MM.1S (cell line): ENCODE results near the gene MVP.
"Not testable (repeated sequence)": the region's sequence is repeated elsewhere in the genome, so short reads cannot be mapped to it uniquely, and the experiment has no call there.

ENCODE experiments used
- DNase-seq: peaks from one replicate; pipeline ENCODE4 v3.0.0-alpha.2; 2015
- H2AFZ ChIP-seq: fragments of 300-600 bp; sonication (generic); 2 replicates; pipeline ENCODE4 v1.6.0; 2016; ENCODE audit warnings: antibody characterized with exemption, low read length
- H3F3A ChIP-seq: fragments of 300-600 bp; sonication (generic); 2 replicates; pipeline ENCODE4 v1.6.1; 2016; ENCODE audit warnings: mild to moderate bottlenecking, antibody characterized with exemption, low read length, moderate library complexity, mixed read lengths; ENCODE audit not compliant: insufficient read depth
- H3K27ac ChIP-seq: fragments of 300-600 bp; sonication (generic); 2 replicates; pipeline ENCODE4 v1.5.1; 2016; ENCODE audit warnings: mild to moderate bottlenecking, low read length
- H3K27me3 ChIP-seq: fragments of 300-600 bp; sonication (generic); replicated peaks from 2 replicates; pipeline ENCODE4 v1.6.0; 2016; ENCODE audit warnings: low read length; ENCODE audit not compliant: insufficient read depth
- H3K36me3 ChIP-seq: fragments of 300-600 bp; sonication (generic); replicated peaks from 2 replicates; pipeline ENCODE4 v1.6.1; 2016; ENCODE audit warnings: mild to moderate bottlenecking, low read length, mixed read lengths; ENCODE audit not compliant: insufficient read depth
- H3K4me1 ChIP-seq: fragments of 300-600 bp; sonication (generic); 2 replicates; pipeline ENCODE4 v1.6.1; 2016; ENCODE audit warnings: low read length, mixed read lengths
- H3K4me2 ChIP-seq: fragments of 300-600 bp; sonication (generic); 2 replicates; pipeline ENCODE4 v1.6.0; 2016; ENCODE audit warnings: low read depth, low read length
- H3K4me3 ChIP-seq: fragments of 300-600 bp; sonication (generic); 2 replicates; pipeline ENCODE4 v1.5.1; 2016; ENCODE audit warnings: low read length, mixed read lengths
- H3K79me2 ChIP-seq: fragments of 300-600 bp; sonication (generic); 2 replicates; pipeline ENCODE4 v1.6.1; 2016; ENCODE audit warnings: mixed run types, low read length, mixed read lengths
- H3K9ac ChIP-seq: fragments of 300-600 bp; sonication (generic); 2 replicates; pipeline ENCODE4 v1.6.1; 2016; ENCODE audit warnings: low read length, mixed read lengths
- H3K9me2 ChIP-seq: fragments of 300-600 bp; sonication (generic); replicated peaks from 2 replicates; pipeline ENCODE4 v1.6.1; 2016; ENCODE audit warnings: mild to moderate bottlenecking, low read length, mixed read lengths; ENCODE audit not compliant: insufficient read depth
- H3K9me3 ChIP-seq: fragments of 300-600 bp; sonication (generic); replicated peaks from 2 replicates; pipeline ENCODE4 v1.6.1; 2016; ENCODE audit warnings: mild to moderate bottlenecking, low read length, mixed read lengths; ENCODE audit not compliant: insufficient read depth
- H4K20me1 ChIP-seq: fragments of 300-600 bp; sonication (generic); 2 replicates; pipeline ENCODE4 v1.6.1; 2016; ENCODE audit warnings: mild to moderate bottlenecking, low read length, moderate library complexity, mixed read lengths; ENCODE audit not compliant: insufficient read depth
- CTCF ChIP-seq: fragments of 300-600 bp; sonication (generic); IDR thresholded peaks from 2 replicates; pipeline ENCODE4 v1.5.1; 2016; ENCODE audit warnings: antibody characterized with exemption, low read length, mixed read lengths
- EZH2 ChIP-seq: fragments of 300-600 bp; sonication (generic); optimal IDR thresholded peaks from 2 replicates; pipeline ENCODE3; 2017; ENCODE audit warnings: low read depth, mild to moderate bottlenecking, antibody characterized with exemption, low read length, mixed read lengths
- EZH2phosphoT487 ChIP-seq: fragments of 300-600 bp; sonication (generic); IDR thresholded peaks from 2 replicates; pipeline ENCODE4 v1.6.1; 2018; ENCODE audit warnings: antibody characterized with exemption, low read length

Gene MVP

GRCh38 chr16:29777576-29778350 lies 42.5 kb upstream of the MVP start, which contains the start of gene ZG16:
Gene ZG16, plus strand, starts transcription at chr16:29778256. Its CDS starts 1,011 bp downstream, at chr16:29779267.
- Histone ChIP-seq H4K20me1 (no peaks in the 10 kb centered on the region), H3K9me2 (no peaks in the 10 kb centered on the region), H3K4me3 (no peak within 1 kb of the TSS), H3F3A (no peaks in the 10 kb centered on the region), H2AFZ (no peak within 1 kb of the TSS), H3K9ac (no peak within 1 kb of the TSS), H3K9me3 (no peaks in the 10 kb centered on the region), H3K4me2 (no peak within 1 kb of the TSS), H3K36me3 (no peaks in the 10 kb centered on the region), H3K27ac (no peak within 1 kb of the TSS), H3K79me2 (no peaks in the 10 kb centered on the region), H3K4me1 (no peaks in the 10 kb centered on the region), H3K27me3 (no peaks in the 10 kb centered on the region)
- DNase-seq = no peak
- no peak for TF ChIP-seq EZH2phosphoT487

DNA sequence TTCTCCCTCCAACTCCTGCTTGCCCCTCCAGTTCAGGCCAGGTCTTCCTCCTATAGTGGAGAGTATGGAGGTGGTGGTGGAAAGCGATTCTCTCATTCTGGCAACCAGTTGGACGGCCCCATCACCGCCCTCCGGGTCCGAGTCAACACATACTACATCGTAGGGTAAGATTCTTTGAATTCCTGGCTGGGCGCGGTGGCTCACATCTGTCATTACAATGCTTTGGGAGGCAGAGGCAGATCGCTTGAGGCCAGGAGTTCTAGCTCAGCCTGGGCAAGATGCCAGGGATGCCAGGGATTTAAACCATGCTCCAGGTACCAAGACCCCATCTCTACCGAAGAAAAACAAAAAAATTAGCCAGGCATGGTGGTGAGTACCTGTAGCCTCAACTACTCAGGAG lies 40.8 kb upstream of the MVP start:
- Histone ChIP-seq H3K9me2 (no peaks in the 10 kb centered on the region), H3K27ac (no peak overlapping the region), H3K9ac (no peak overlapping the region), H3K4me1 (no peaks in the 10 kb centered on the region), H3K4me3 (no peak overlapping the region), H3K4me2 (no peak overlapping the region), H3K27me3 (no peaks in the 10 kb centered on the region), H3K79me2 (no peaks in the 10 kb centered on the region), H4K20me1 (no peaks in the 10 kb centered on the region), H3K9me3 (no peaks in the 10 kb centered on the region), H3F3A (no peaks in the 10 kb centered on the region), H3K36me3 (no peaks in the 10 kb centered on the region), H2AFZ (no peak overlapping the region)
- TF ChIP-seq CTCF (no peak), EZH2phosphoT487 (no peak), EZH2 (no peak)
- DNase-seq = no peak

GRCh38 chr16:29783094-29783953 lies 36.9 kb upstream of the MVP start:
- not testable (repeated sequence) for H3K79me2 ChIP-seq, H3K27ac ChIP-seq, H3K9me3 ChIP-seq, H2AFZ ChIP-seq, H3K4me2 ChIP-seq, H3F3A ChIP-seq, H3K9ac ChIP-seq, H3K9me2 ChIP-seq, DNase-seq, H3K4me1 ChIP-seq, H4K20me1 ChIP-seq, H3K36me3 ChIP-seq, H3K4me3 ChIP-seq, H3K27me3 ChIP-seq

DNA sequence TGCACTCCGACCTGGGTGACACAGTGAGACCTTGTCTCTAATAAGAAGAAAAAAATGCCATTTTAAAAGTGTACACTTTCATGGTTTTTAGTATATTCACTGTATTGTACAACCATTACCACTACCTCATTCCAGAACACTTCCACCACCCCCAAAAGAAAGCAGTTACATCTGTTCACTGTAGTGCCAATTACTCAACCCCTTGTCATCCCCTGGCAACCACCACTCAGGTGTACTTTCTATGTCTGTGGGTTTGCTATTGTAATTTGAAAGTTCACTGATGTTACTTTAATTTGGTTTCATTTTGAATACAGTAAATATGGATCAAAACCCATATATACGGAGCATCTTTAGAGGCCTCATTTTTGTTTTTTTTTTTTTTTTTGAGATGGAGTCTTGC lies 36.1 kb upstream of the MVP start:
- no peak overlapping the region for H3K27ac ChIP-seq
- H3K4me2 ChIP-seq = no peak overlapping the region
- H2AFZ ChIP-seq = no peak overlapping the region

More for the DNA sequence above, 36.1 kb upstream of the MVP start:
- Histone ChIP-seq H3K4me1 (no peaks in the 10 kb centered on the region), H3K79me2 (no peaks in the 10 kb centered on the region), H3K4me3 (no peak overlapping the region), H3K9ac (no peak overlapping the region), H3K9me2 (no peaks in the 10 kb centered on the region), H3K27me3 (no peaks in the 10 kb centered on the region), H3K36me3 (no peaks in the 10 kb centered on the region), H3F3A (peaks cover 5% of the 10 kb centered on the region), H4K20me1 (no peaks in the 10 kb centered on the region), H3K9me3 (no peaks in the 10 kb centered on the region)
- DNase-seq = peak; percentile 26
- no peak for TF ChIP-seq EZH2
- no peak for TF ChIP-seq EZH2phosphoT487
- no peak for TF ChIP-seq CTCF
